Stimulated activated naive B cell treated with anti-CD40 and anti-IgM and Interleukin-4, amounts not matched to agents 10 μg/mL and 1 μg/mL and 100 μg/mL, for 72 hours (primary cell): Measurements from ENCODE around the gene CDC42BPB.

Source experiments
- ATAC-seq, 2 donors: fragments of 150-1000 bp; cut with Tn5 transposase; replicated peaks; 2 replicates each; pipeline ENCODE4 v1.10.0; 2021; ENCODE audit warnings: moderate library complexity in 1 of 2
- DNase-seq: peaks from one replicate; pipeline ENCODE4 v3.0.0; 2021
- H3K27ac Mint-ChIP-seq: one replicate; pipeline ENCODE4 v1.8.0; 2022; ENCODE audit warnings: mild to moderate bottlenecking, mixed read lengths
- H3K27me3 Mint-ChIP-seq, 2 donors: one replicate each; pipeline ENCODE4 v1.8.0; 2022; ENCODE audit warnings: mixed read lengths in 2 of 2
- H3K36me3 Mint-ChIP-seq, 2 donors: one replicate each; pipeline ENCODE4 v1.8.0; 2022; ENCODE audit warnings: mixed read lengths in 2 of 2, mild to moderate bottlenecking in 1 of 2
- H3K4me1 Mint-ChIP-seq, 2 donors: one replicate each; pipeline ENCODE4 v1.8.0; 2022; ENCODE audit warnings: mixed read lengths in 2 of 2, mild to moderate bottlenecking in 1 of 2
- H3K4me3 Mint-ChIP-seq, 2 donors: one replicate each; pipeline ENCODE4 v1.8.0; 2022; ENCODE audit warnings: mild to moderate bottlenecking in 2 of 2, mixed read lengths in 2 of 2, moderate library complexity in 1 of 2
- H3K9me3 Mint-ChIP-seq, 2 donors: one replicate each; pipeline ENCODE4 v1.8.0; 2022; ENCODE audit warnings: mixed read lengths in 2 of 2, mild to moderate bottlenecking in 1 of 2

Gene CDC42BPB

GRCh38 chr14:103097994-103098957 is 40.9 kb upstream of the CDC42BPB start:
- Mint-ChIP-seq H3K4me1 (peaks cover 13 to 24% of the 10 kb centered on the region in 2 donors), H3K9me3 (no peaks in the 10 kb centered on the region), H3K27me3 (peaks cover 32 to 48% of the 10 kb centered on the region in 2 donors), H3K4me3 (no peak overlapping the region), H3K36me3 (no peaks in the 10 kb centered on the region), H3K27ac (no peak overlapping the region)
- ATAC-seq (no peak), DNase-seq (no peak)

GRCh38 chr14:103097244-103097993 is 40.1 kb upstream of the CDC42BPB start:
- peaks cover 25 to 40% of the 10 kb centered on the region in 2 donors for H3K27me3 Mint-ChIP-seq
- DNase-seq (no peak), ATAC-seq (no peak)
- no peak overlapping the region for H3K27ac Mint-ChIP-seq
- no peaks in the 10 kb centered on the region for H3K9me3 Mint-ChIP-seq
- no peaks in the 10 kb centered on the region for H3K36me3 Mint-ChIP-seq
- H3K4me1 Mint-ChIP-seq = peaks cover 13 to 18% of the 10 kb centered on the region in 2 donors
- no peak overlapping the region for H3K4me3 Mint-ChIP-seq

- H3K27me3 Mint-ChIP-seq = peaks cover 21 to 32% of the 10 kb centered on the region in 2 donors
- H3K36me3 Mint-ChIP-seq = no peaks in the 10 kb centered on the region
- no peak for DNase-seq
- peaks cover 12 to 24% of the 10 kb centered on the region in 2 donors for H3K4me1 Mint-ChIP-seq
- H3K9me3 Mint-ChIP-seq = no peaks in the 10 kb centered on the region
- no peak overlapping the region for H3K4me3 Mint-ChIP-seq
- no peak for ATAC-seq
- no peak overlapping the region for H3K27ac Mint-ChIP-seq
Measured at GRCh38 chr14:103096387-103096786, 39.0 kb upstream of the CDC42BPB start.

- Mint-ChIP-seq H3K4me1 (peaks cover 11 to 19% of the 10 kb centered on the region in 2 donors), H3K36me3 (no peaks in the 10 kb centered on the region), H3K27me3 (peaks cover 18 to 33% of the 10 kb centered on the region in 2 donors), H3K27ac (no peak overlapping the region), H3K9me3 (no peaks in the 10 kb centered on the region), H3K4me3 (no peak overlapping the region)
- no peak for ATAC-seq
- no peak for DNase-seq
Measured at GRCh38 chr14:103095210-103095778, 37.9 kb upstream of the CDC42BPB start.

GRCh38 chr14:103094406-103095209 is 37.3 kb upstream of the CDC42BPB start, which contains the start of gene EXOC3L4:
Gene EXOC3L4, plus strand, starts transcription at chr14:103094725. Its CDS starts 5,495 bp downstream, at chr14:103100220.
- Mint-ChIP-seq H3K27me3 (peaks cover 18 to 34% of the 10 kb centered on the region in 2 donors), H3K9me3 (no peaks in the 10 kb centered on the region), H3K4me3 (no peak within 1 kb of the TSS), H3K36me3 (no peaks in the 10 kb centered on the region), H3K27ac (peak within 1 kb of the TSS; percentile 47), H3K4me1 (peaks cover 8 to 17% of the 10 kb centered on the region in 2 donors)
- ATAC-seq (no peak), DNase-seq (no peak)

- no peak overlapping the region for H3K4me3 Mint-ChIP-seq
Measured at GRCh38 chr14:103093856-103094405, 36.6 kb upstream of the CDC42BPB start.

GRCh38 chr14:103091883-103092222 is 34.5 kb upstream of the CDC42BPB start:
- peak overlapping the region; percentile 57 to 69 for H3K4me3 Mint-ChIP-seq
- DNase-seq (no peak), ATAC-seq (no peak)
- peaks cover 11 to 46% of the 10 kb centered on the region in 2 donors for H3K27me3 Mint-ChIP-seq
- H3K9me3 Mint-ChIP-seq = no peaks in the 10 kb centered on the region
- peaks cover 8 to 21% of the 10 kb centered on the region in 2 donors for H3K4me1 Mint-ChIP-seq
- no peaks in the 10 kb centered on the region for H3K36me3 Mint-ChIP-seq
- H3K27ac Mint-ChIP-seq = no peak overlapping the region

More at GRCh38 chr14:103093856-103094405, 36.6 kb upstream of the CDC42BPB start:
- peaks cover 8 to 21% of the 10 kb centered on the region in 2 donors for H3K4me1 Mint-ChIP-seq
- peaks cover 18 to 38% of the 10 kb centered on the region in 2 donors for H3K27me3 Mint-ChIP-seq
- no peaks in the 10 kb centered on the region for H3K9me3 Mint-ChIP-seq
- DNase-seq (no peak), ATAC-seq (no peak)
- peak overlapping the region; percentile 47 for H3K27ac Mint-ChIP-seq
- H3K36me3 Mint-ChIP-seq = no peaks in the 10 kb centered on the region

- peak; percentile 55 for DNase-seq
- Mint-ChIP-seq H3K36me3 (no peaks in the 10 kb centered on the region), H3K4me1 (peaks cover 8 to 21% of the 10 kb centered on the region in 2 donors), H3K27ac (peak overlapping the region; percentile 89), H3K27me3 (peaks cover 14 to 46% of the 10 kb centered on the region in 2 donors), H3K9me3 (no peaks in the 10 kb centered on the region), H3K4me3 (peak overlapping the region; percentile 68 to 69)
- peak; percentile 87 to 89 for ATAC-seq
Measured at GRCh38 chr14:103091041-103091882, 33.9 kb upstream of the CDC42BPB start.

- no peaks in the 10 kb centered on the region for H3K9me3 Mint-ChIP-seq
- H3K27me3 Mint-ChIP-seq = peaks cover 16 to 50% of the 10 kb centered on the region in 2 donors
- DNase-seq = no peak
- peak overlapping the region; percentile 67 to 68 for H3K4me3 Mint-ChIP-seq
- H3K4me1 Mint-ChIP-seq = peaks cover 8 to 21% of the 10 kb centered on the region in 2 donors
- peak overlapping the region; percentile 89 for H3K27ac Mint-ChIP-seq
- no peak for ATAC-seq
- no peaks in the 10 kb centered on the region for H3K36me3 Mint-ChIP-seq
Measured at GRCh38 chr14:103090481-103091020, 33.2 kb upstream of the CDC42BPB start.

GRCh38 chr14:103089386-103090335 is 32.3 kb upstream of the CDC42BPB start:
- Mint-ChIP-seq H3K36me3 (no peaks in the 10 kb centered on the region), H3K9me3 (no peaks in the 10 kb centered on the region), H3K4me1 (peaks cover 5 to 21% of the 10 kb centered on the region in 2 donors), H3K27me3 (peaks cover 17 to 53% of the 10 kb centered on the region in 2 donors), H3K27ac (peak overlapping the region; percentile 5), H3K4me3 (no peak overlapping the region)
- no peak for DNase-seq
- ATAC-seq = no peak

GRCh38 chr14:103088921-103089320 is 31.6 kb upstream of the CDC42BPB start:
- Mint-ChIP-seq H3K4me3 (no peak overlapping the region), H3K36me3 (no peaks in the 10 kb centered on the region), H3K27me3 (peaks cover 19 to 53% of the 10 kb centered on the region in 2 donors)

More at GRCh38 chr14:103088921-103089320, 31.6 kb upstream of the CDC42BPB start:
- Mint-ChIP-seq H3K9me3 (no peaks in the 10 kb centered on the region), H3K27ac (no peak overlapping the region), H3K4me1 (peaks cover 4 to 16% of the 10 kb centered on the region in 2 donors)
- ATAC-seq (no peak), DNase-seq (no peak)
